Right forelimb (tissue), 1 donor: ENCODE measurements around the gene ACAN.

ENCODE experiments used
- DNase-seq: peaks from one replicate; pipeline ENCODE4 v3.0.0-alpha.2; 2018

The ACAN gene

DNA sequence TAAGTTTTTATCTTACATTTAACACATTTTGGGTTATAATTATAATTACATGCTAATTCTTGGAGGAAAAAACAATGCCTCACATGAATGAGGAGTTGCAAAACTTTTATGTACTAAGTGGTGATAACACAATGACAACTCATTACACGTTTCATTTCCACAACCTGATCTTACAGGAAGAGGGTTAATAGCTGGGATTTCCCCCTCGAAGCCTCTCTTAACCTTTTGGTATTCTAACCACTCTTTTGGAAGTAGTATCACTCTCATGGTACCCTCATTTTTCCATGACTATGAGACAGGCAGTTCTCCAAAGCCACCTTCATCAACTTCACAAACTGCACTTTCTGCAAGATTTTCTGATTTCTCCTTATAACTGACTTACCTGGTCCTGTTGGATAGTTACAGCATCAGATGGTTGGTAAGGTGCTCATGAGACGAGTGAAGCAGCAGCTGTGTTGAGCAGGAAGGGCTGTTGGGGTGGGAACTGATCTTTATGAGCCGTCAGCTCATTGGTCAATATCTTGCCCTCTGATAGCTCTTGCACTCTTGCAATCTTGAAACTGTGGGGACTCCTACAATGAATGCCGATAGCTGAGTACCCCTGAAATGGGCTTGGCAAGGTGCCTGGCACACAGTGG, 41.6 kb downstream of the ACAN start:
- no peak for DNase-seq

DNA sequence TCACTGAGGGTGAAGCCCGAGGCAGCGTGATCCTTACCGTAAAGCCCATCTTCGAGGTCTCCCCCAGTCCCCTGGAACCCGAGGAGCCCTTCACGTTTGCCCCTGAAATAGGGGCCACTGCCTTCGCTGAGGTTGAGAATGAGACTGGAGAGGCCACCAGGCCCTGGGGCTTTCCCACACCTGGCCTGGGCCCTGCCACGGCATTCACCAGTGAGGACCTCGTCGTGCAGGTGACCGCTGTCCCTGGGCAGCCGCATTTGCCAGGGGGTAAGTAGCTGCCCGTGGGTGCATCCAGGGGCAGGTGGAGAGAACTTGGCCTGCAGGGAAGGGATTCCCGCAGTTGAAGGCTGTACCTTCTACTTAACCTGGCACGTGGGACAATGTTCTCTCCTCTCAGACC, 42.4 kb downstream of the ACAN start:
- DNase-seq = no peak

DNA sequence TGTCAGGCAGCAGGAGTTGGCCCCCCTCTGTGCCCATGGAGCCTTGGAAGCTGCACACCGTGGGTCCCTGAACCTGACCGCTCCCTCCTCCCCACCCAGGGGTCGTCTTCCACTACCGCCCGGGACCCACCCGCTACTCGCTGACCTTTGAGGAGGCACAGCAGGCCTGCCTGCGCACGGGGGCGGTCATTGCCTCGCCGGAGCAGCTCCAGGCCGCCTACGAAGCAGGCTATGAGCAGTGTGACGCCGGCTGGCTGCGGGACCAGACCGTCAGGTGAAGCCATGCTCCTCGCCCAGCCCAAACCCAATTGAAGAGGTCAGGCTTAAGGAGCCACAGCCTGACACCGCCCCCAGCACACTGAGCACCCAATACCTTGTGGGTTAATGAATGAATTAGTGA, 43.9 kb downstream of the ACAN start:
- DNase-seq = no peak

DNA sequence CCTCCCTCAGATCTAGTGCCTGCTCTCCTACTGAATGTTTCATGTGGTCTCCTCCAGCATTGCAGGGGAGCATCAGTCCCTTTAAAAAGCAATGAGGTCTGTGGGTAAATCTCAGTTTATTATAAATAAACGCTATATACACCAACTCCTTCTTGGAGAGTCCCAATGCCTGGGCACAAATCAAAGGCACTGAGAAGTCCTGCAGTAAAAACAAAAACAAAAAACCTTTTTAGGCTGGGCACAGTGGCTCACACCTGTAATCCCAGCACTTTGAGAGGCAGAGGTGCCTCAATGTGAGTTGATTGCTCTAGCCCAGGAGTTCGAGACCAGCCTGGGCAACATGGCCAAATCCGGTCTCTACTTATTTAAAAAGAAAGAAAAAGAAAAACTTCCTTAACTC, 45.0 kb downstream of the ACAN start:
- no peak for DNase-seq

DNA sequence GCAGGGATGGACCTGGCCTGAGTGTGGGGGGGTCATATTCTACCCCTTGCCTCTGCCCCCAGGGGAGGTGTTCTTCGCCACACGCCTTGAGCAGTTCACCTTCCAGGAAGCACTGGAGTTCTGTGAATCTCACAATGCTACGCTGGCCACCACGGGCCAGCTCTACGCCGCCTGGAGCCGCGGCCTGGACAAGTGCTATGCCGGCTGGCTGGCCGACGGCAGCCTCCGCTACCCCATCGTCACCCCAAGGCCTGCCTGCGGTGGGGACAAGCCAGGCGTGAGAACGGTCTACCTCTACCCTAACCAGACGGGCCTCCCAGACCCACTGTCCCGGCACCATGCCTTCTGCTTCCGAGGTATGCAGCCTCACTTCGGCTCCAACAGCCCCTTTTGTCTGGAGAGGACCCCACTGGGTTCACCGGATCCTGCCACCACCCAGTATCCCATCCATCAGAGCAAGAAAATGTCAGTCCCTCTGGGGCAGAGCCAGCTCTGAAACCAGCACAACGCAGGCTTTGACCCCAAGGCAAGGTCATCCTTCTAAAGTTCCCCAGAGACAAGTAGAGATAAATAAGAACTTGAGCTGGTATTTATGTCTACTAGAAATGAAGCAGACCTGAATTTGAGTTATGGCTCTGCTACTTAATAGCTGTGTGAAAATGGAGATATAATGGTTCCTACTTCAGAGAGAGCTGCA, 46.3 kb downstream of the ACAN start:
- no peak for DNase-seq

DNA sequence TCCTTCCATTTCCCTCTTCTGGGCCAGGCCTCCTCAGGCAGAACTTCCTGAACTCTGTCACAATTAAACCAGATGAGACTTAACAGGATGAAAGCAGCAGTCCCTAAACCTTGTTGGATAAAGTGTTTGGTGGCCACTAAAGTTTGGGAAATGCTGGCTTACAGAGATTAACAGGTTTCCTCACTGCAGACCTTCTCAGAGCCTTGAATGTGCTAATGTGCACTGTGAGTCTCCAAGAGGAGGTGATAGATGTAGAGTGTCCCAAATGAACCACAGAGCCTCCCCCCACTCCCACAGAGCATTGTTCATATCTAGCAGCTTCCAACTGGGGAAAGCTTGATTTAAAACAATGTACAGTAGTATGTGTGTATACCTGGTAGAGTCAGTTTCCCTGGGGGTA, 49.2 kb downstream of the ACAN start:
- no peak for DNase-seq

DNA sequence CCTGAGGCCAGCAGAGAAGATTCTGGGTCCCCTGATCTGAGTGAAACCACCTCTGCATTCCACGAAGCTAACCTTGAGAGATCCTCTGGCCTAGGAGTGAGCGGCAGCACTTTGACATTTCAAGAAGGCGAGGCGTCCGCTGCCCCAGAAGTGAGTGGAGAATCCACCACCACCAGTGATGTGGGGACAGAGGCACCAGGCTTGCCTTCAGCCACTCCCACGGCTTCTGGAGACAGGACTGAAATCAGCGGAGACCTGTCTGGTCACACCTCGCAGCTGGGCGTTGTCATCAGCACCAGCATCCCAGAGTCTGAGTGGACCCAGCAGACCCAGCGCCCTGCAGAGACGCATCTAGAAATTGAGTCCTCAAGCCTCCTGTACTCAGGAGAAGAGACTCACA, 55.7 kb downstream of the ACAN start:
- DNase-seq = no peak

DNA sequence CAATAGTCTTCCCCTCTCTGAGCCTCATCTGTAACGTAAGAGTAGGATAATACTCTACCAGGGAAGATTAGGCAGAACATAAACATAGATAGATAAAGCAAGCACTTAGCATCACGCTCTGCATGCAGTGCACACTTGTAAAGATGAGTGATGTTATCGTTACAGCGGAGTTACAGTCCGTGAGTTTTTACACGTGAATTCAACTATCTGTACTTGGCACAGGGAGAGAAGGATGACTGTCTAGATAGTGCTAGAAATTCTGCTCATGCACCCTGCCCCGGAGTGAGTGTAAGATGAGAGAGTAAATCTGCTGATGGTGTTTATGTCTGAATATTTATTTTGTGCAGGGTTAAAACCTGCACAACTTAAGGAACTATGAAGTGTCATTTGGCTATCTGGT, 56.3 kb downstream of the ACAN start:
- DNase-seq = no peak

DNA sequence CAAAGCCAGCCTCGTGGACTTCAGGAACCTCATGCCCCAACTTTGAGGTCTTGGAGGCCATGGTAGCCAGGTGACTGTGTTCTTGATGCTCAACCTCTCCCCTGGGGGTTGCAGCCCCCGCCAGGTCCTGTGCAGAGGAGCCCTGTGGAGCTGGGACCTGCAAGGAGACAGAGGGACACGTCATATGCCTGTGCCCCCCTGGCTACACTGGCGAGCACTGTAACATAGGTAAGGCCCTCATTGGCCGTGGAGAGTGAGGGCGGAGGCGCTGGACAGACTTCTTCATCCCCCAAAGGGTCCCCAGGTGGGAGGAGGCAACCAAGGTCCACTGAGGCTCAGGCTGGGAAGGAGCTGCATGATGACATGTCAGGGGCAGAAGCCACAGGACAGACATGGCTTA, 57.0 kb downstream of the ACAN start:
- no peak for DNase-seq

DNA sequence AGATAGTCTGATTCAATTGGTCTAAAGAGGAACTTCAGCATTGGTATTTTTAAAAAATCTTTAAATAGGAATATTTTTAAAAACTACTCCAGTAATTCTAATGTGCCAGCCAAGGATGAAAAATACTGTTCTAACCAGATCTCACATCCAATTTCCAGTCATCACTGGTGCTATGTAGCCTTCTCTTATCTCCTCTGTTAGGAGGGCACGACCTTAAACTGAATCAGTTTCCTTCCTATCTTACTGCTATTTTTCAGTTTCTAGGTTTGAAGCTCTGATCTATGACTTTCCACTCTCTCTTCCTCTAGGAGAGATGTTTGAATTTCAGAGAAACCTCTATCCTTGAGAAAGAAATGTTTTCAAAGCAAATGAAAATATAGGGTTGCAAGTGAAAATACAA, 60.2 kb downstream of the ACAN start:
- no peak for DNase-seq

DNA sequence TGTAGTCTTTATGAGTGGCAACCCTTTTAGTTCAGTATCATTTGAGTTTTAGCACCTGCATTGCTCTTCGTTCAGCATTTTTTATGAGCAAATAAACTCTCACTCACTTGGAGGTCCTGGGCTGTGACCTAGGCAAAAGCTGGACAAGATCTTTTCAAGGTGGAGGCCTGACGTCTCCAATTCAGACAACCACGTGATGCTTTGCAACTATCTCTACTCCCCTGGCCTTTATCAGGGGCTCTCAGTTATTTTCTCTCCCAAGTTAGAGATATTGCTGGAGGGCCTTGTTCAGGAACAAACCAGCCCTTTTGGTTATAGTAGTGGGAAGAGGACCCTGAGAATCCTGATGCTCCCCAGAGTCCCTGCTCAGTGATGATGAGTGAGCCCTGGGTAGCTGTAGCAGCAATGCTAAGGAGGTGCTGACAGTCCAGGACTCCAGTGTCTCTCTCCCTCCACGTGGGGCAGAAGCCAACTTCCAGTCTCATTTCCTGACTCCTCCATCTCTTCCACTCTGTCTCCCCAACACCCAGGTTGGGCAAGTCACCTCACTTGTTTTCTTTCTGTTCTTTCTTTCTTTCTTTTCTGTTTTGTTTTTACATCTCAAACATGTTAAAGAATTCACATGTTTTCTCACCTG, 61.7 kb downstream of the ACAN start:
- DNase-seq = no peak

DNA sequence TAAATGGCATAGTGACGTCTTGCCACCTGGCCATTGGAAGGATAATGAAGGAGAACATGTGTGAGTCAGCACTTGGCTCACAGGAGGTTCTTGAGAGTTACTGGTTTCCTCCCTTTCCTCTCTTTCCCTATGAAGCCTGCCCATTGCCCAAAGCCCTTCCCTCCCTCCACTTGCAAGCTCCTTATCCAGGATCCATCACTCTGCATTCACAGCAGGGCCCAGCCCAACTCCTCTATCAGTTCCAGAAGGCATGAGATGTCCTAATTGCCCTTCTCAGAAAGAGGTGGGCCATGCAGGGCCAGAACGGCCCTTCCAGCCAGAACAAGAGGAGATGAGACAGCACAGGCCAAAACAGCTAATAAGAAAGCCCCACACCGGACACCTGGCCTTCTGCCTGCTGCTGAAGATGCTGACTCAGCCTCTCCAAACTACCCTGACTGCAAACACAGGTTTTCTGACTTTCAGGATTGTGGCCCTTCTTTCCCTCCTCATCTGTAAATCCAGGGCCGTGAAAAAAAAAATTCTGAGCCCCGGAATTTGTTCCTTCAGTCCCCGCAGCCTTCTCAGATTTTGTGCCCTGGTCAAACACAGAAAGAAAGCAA, 62.4 kb downstream of the ACAN start:
- DNase-seq = no peak

DNA sequence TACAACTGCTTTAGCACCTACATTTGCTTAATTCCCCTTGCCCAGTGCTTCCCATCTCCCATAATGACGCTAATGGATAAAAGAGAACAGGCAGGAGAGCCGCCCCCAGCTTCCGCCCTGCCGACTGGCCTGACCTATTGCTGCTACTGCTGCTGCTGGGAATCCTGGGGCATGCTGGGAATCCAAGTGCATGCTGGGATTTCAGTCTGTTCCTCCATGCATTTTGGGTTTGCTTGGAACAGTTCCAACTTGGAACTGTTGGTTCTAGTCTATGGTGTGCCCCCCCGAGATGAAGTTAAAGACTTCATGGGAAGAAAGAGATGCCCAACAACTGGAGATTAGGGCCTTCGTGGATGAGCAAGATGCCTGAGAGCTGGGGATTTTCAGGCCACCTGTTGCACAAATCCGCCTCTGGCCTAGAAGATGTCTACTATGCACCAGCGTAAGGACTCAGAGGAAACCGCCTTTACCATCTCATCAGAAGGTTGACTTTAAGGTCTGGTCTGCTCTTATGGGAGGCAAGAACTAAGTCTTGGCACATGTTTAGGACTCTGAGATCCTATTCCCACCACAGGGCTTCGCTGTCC, 63.2 kb downstream of the ACAN start:
- no peak for DNase-seq

DNA sequence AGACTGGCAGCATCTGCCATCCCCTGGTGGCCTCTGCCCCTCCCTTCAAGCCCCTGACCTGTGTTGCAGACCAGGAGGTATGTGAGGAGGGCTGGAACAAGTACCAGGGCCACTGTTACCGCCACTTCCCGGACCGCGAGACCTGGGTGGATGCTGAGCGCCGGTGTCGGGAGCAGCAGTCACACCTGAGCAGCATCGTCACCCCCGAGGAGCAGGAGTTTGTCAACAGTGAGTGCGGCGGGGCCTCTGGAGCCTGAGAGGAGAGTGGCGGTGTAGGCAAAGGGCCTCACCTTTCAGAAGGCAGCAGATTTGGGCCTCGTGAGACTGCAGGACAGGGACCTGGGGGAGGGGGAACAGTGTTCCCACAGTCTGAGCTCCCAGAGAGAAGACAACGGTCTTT, 68.1 kb downstream of the ACAN start:
- no peak for DNase-seq

DNA sequence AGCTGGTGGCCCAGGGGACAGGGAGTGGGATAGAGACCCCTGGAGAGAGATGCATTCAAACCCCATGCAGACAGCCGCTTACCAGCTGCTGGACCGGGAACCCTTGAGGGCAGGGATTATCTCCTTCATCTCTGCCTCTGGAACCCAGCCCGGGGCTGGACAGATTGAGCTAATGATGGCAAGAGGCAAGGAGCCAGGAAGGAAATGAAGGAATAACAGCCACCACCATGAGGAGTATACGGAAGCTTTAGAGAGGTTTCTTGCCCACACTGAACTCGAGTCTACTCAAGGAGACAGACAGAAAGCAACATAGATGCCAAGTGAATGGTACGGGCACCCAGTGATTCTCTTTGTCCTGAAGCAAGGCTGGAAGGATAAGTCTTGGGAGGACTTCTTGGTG, 68.9 kb downstream of the ACAN start:
- no peak for DNase-seq

DNA sequence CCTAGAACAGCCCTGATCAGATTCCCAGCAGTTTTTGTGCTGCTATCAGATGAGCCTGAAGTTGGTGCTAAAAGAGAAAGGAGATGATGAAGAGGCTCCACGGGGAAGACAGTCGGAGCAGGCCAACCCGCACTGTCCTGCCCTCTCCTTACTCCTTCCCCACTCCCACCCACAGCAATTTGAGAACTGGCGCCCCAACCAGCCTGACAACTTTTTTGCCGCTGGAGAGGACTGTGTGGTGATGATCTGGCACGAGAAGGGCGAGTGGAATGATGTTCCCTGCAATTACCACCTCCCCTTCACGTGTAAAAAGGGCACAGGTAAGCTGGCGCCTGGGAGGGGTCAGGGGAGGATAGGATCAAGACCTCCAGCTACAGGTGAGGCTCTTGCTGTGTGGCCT, 69.5 kb downstream of the ACAN start:
- DNase-seq = no peak

DNA sequence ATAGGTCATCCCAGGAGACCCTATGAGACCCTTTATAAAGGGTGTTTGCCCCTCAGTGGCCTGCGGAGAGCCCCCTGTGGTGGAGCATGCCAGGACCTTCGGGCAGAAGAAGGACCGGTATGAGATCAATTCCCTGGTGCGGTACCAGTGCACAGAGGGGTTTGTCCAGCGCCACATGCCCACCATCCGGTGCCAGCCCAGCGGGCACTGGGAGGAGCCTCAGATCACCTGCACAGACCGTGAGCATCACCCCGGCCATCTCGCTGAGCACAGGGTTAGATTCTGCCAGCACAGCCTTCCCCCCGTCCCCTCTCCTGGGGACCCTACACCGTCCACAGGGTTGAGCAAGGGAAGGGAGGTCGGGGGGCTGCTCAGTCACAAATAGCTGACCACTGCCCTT, 70.5 kb downstream of the ACAN start:
- no peak for DNase-seq

DNA sequence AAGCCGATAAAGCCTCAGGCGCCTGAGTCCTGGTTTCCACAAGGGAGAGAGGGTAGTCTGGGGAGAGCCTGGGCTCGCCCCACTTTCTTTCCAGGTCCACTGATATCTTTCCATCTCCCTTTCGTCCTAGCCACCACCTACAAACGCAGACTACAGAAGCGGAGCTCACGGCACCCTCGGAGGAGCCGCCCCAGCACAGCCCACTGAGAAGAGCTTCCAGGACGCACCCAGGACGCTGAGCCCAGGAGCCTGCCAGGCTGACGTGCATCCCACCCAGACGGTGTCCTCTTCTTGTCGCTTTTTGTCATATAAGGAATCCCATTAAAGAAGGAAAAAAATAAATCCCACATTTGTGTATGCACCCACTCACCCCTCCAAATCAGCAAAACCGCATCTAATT, 71.0 kb downstream of the ACAN start:
- DNase-seq = no peak

DNA sequence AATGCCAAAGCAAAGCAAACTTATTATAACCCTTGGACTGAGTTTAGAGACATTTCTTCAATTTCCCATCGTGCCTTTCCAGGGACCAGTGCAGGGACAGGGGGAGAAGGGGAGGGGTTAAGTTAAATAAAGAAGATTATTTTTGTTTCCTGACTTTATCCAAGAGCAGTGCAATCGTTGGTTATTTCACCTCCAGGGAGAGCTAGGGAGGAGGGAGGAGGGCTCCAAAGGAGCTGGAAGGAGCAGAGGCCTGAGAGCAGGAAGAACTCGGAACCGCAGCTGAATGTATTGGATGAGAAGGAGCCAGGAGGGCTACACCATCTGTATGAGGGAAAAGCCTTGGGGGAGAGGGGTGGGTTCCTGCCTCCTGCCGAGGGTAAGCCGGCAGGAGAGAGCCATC, 71.4 kb downstream of the ACAN start:
- DNase-seq = no peak

DNA sequence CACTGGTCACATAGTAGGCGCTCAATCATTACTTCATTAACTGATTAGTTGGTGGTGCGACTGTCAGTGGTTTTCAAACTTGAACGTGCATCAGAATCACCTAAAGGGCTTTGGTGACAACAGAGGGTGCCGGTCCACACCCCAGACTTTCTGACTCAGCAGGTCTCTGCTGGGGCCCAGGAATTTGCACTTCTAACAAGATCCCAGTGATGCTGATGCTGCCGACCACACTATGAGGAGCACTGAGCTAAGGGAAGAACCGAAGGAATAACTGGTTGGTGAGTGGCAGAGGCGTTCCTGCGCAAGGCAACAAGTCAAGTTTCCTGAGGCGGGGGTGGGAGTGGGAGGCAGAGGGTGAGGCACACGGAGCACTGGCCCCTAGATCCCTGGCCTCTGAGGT, 73.3 kb downstream of the ACAN start:
- DNase-seq = no peak

DNA sequence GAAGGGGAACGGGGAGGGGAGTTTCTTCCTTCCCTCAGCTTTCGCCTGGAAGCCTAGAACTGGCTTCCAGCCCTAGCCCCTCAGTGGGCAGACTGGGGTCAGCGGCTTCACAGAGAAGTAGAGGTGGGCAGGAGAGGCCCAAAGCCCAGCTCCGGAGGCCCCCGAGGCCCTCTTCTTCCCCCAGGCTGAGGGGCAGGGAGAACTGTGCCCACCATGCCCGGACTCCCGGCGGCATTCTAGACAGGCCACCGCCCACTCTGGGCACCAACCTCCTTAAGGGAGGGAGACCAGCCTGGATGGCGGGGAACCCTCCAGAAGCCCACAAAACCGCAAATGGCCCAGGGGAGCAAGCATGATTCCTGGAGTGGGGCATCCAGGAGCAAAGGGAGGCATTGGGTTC, 74.2 kb downstream of the ACAN start:
- DNase-seq = no peak

DNA sequence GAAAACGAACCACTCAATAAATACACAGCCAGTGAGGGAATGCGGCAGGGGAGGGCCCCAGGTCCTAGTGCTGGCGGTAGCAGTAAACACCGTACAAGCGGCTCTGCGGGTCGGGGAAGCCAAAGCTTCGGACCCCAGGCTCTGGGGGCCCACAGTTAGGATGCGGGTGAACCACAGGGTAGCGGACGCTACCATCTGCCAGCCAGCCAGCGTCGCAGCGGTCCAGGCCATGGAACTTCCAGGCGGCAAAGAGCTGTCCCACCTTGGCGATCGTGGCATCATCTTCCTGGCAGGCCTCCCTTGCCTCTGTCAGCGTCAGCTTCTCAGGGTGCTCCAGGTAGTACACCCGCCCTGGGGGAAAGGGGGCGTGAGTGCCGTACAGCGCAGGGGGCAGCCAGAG, 74.7 kb downstream of the ACAN start:
- DNase-seq = no peak

DNA sequence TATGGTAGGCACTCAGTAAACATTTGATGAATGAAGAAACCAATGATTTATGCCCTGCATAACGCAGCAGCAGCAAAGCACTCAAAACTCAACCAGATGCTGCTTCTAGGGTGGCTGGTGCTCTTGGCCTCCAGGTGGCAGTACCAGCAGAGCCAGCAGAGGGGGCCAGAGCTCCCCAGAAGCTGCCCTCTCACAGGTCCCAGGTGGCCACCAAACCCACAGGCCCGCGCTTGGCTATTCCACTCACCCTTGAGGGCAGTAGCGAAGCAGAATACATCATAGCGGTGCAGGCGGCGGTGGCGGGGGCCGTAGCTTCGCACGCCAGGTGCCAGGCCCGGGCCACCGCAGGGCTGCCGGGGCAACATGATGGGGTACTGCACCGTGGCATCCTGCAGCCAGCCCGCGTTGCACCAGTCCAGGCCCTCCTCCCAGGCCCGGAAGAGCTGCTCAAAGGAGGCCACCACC, 75.5 kb downstream of the ACAN start:
- DNase-seq = no peak
